Spleen (tissue), 7 donors: ENCODE results near the gene ACOXL.

ENCODE experiments used
- POLR2A ChIP-seq, 3 donors: fragments of 450-650 bp; IDR thresholded peaks; one replicate each; pipeline ENCODE4 v1.5.1; 2017; ENCODE audit warnings: antibody characterized with exemption in 3 of 3, mild to moderate bottlenecking in 1 of 3
- TF ChIP-seq, protein P1 (sequence below), 11 experiments: fragments of 200-600 bp in 7 of 11; fragments of 450-650 bp in 4 of 11; sonication (generic) in 4 of 11; IDR thresholded peaks in 8 of 11; conservative IDR thresholded peaks in 3 of 11; 1 replicate in 7 of 11; 2 replicates in 4 of 11; pipeline versions ENCODE4 v1.4.0 to v1.8.0; 2016 to 2021; ENCODE audit warnings: antibody characterized with exemption in 11 of 11, inconsistent platforms in 4 of 11, mild to moderate bottlenecking in 1 of 11
- donor health status: DM: no; HTN: no; CAD: no; lungs with moderate emphysema.
- donor health status: DM: no; HTN: no; CAD: no.
- donor health status: DM: no; HTN: no; CAD: no.

DNA sequence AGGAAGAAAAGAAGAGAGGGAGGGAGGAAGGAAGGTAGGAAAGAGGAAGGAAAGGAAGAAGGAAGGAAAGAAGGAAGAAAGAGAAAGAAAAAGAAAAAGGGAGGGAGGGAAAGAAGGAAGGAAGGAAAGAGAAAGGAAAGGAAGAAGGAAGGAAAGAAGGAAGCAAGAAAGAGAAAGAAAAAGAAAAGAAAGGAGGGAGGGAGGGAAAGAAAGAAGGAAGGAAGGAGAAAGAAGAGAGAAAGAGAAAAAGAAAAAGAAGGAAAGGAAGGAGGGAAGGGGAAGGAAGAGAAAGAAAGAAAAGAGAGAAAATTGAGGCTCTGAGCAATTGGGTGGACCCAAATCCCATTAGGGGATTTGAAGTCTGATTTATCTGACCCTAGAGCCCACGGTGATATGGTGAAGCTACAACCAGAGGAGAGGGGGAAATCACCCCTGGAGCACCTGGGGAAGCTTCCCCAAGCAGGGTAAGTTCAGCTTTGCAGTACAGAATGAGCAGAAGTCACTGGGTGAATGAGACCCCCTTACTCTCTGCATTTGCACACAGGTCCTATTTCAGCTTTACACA lies 210.8 kb downstream of the ACOXL start:
- TF ChIP-seq, protein P1, sequence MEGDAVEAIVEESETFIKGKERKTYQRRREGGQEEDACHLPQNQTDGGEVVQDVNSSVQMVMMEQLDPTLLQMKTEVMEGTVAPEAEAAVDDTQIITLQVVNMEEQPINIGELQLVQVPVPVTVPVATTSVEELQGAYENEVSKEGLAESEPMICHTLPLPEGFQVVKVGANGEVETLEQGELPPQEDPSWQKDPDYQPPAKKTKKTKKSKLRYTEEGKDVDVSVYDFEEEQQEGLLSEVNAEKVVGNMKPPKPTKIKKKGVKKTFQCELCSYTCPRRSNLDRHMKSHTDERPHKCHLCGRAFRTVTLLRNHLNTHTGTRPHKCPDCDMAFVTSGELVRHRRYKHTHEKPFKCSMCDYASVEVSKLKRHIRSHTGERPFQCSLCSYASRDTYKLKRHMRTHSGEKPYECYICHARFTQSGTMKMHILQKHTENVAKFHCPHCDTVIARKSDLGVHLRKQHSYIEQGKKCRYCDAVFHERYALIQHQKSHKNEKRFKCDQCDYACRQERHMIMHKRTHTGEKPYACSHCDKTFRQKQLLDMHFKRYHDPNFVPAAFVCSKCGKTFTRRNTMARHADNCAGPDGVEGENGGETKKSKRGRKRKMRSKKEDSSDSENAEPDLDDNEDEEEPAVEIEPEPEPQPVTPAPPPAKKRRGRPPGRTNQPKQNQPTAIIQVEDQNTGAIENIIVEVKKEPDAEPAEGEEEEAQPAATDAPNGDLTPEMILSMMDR (IDR thresholded peaks at IDR 0.05 in 8 of 11, conservative IDR thresholded peaks at IDR 0.05 in 3 of 11), result no peak
- TF ChIP-seq POLR2A (IDR thresholded peaks at IDR 0.05), result no peak
